Measurements from ENCODE around the gene VWDE.

Gene VWDE

GRCh38 chr7:12291870-12292269 is 111.8 kb downstream of the VWDE start:
- Histone ChIP-seq H3K27me3 (no peaks in the 10 kb centered on the region), H3K27ac (no peak overlapping the region), H3K4me3 (no peak overlapping the region), H3K4me1 (no peaks in the 10 kb centered on the region), H3K36me3 (no peaks in the 10 kb centered on the region), H3K9me3 (peaks cover 0 to 10% (median 0%) of the 10 kb centered on the region in 3 donors)
- DNase-seq, result no peak
- TF ChIP-seq, protein P1, sequence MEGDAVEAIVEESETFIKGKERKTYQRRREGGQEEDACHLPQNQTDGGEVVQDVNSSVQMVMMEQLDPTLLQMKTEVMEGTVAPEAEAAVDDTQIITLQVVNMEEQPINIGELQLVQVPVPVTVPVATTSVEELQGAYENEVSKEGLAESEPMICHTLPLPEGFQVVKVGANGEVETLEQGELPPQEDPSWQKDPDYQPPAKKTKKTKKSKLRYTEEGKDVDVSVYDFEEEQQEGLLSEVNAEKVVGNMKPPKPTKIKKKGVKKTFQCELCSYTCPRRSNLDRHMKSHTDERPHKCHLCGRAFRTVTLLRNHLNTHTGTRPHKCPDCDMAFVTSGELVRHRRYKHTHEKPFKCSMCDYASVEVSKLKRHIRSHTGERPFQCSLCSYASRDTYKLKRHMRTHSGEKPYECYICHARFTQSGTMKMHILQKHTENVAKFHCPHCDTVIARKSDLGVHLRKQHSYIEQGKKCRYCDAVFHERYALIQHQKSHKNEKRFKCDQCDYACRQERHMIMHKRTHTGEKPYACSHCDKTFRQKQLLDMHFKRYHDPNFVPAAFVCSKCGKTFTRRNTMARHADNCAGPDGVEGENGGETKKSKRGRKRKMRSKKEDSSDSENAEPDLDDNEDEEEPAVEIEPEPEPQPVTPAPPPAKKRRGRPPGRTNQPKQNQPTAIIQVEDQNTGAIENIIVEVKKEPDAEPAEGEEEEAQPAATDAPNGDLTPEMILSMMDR (IDR thresholded peaks at IDR 0.05), result no peak
- intact Hi-C loops (cut with DNase I; ENCODE audit: low total_unique reads), result no loop called here

- TF ChIP-seq, protein P1 (IDR thresholded peaks at IDR 0.05), result no peak
- peaks cover 0 to 10% (median 0%) of the 10 kb centered on the region in 3 donors for H3K9me3 ChIP-seq
- intact Hi-C loops (cut with DNase I; ENCODE audit: low total_unique reads), result no loop called here
- no peaks in the 10 kb centered on the region for H3K4me1 ChIP-seq
- no peak for DNase-seq
- no peaks in the 10 kb centered on the region for H3K36me3 ChIP-seq
- no peaks in the 10 kb centered on the region for H3K27me3 ChIP-seq
- H3K27ac ChIP-seq, result no peak overlapping the region
- no peak overlapping the region for H3K4me3 ChIP-seq
Measured at GRCh38 chr7:12290761-12291160, 112.9 kb downstream of the VWDE start.

DNA sequence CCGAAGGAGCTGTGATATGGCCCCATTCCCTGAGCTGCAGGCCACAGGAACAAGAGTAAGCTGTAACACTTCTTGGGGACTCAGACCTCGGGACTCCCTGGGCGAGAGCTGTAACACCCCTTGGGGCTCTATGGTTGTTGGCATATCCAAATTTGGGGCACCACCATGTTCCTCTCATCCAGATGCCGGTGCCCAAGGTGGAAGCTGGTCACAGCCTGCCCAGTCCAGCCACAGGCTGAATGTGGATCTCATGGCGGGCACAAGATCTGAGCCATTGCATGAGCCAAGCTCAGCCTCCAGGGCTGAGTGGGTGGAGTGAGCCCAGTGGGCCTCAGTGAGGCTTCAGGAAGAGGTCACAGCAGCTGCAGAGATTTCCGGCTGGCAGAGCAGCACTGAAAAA is 113.7 kb downstream of the VWDE start:
- Histone ChIP-seq H3K4me1 (no peaks in the 10 kb centered on the region), H3K27me3 (no peaks in the 10 kb centered on the region), H3K27ac (no peak overlapping the region), H3K36me3 (no peaks in the 10 kb centered on the region), H3K4me3 (no peak overlapping the region), H3K9me3 (peaks cover 0 to 10% (median 0%) of the 10 kb centered on the region in 3 donors)
- no peak for DNase-seq
- intact Hi-C loops (cut with DNase I; ENCODE audit: low total_unique reads), result no loop called here
- TF ChIP-seq, protein P1 (IDR thresholded peaks at IDR 0.05), result no peak

GRCh38 chr7:12287901-12288300 is 115.8 kb downstream of the VWDE start:
- Histone ChIP-seq H3K9me3 (peaks cover 0 to 10% (median 0%) of the 10 kb centered on the region in 3 donors), H3K4me3 (no peak overlapping the region), H3K27me3 (no peaks in the 10 kb centered on the region), H3K27ac (no peak overlapping the region), H3K36me3 (no peaks in the 10 kb centered on the region), H3K4me1 (no peaks in the 10 kb centered on the region)
- DNase-seq, result no peak
- intact Hi-C loops (cut with DNase I; ENCODE audit: low total_unique reads), result no loop called here
- TF ChIP-seq, protein P1 (IDR thresholded peaks at IDR 0.05), result no peak

- intact Hi-C loops (cut with DNase I; ENCODE audit: low total_unique reads), result no loop called here
- no peak overlapping the region for H3K27ac ChIP-seq
- no peak overlapping the region for H3K4me3 ChIP-seq
- no peaks in the 10 kb centered on the region for H3K27me3 ChIP-seq
- no peak for DNase-seq
- H3K9me3 ChIP-seq, result no peaks in the 10 kb centered on the region
- H3K36me3 ChIP-seq, result no peaks in the 10 kb centered on the region
- TF ChIP-seq, protein P1 (IDR thresholded peaks at IDR 0.05), result no peak
- H3K4me1 ChIP-seq, result no peaks in the 10 kb centered on the region
Measured at GRCh38 chr7:12281038-12281437, 122.6 kb downstream of the VWDE start.

Data from tibial artery (tissue), 4 donors.